Esophagus muscularis mucosa (tissue), 4 donors: ENCODE measurements around the gene FAM193B.

Source experiments
- EP300 ChIP-seq: sonication (generic); formaldehyde crosslinking; IDR thresholded peaks from one replicate; pipeline ENCODE4 v1.6.1; 2017; ENCODE audit warnings: antibody characterized with exemption
- POLR2A ChIP-seq: fragments of 450-650 bp; IDR thresholded peaks from one replicate; pipeline ENCODE4 v1.6.1; 2017; ENCODE audit warnings: antibody characterized with exemption, moderate library complexity, mild to moderate bottlenecking, low read depth
- POLR2AphosphoS5 ChIP-seq, 2 donors: sonication (generic); formaldehyde crosslinking; IDR thresholded peaks; one replicate each; pipeline ENCODE4 v1.6.1; 2017; ENCODE audit warnings: antibody characterized with exemption in 2 of 2
- TF ChIP-seq, protein P1 (sequence below), 3 experiments: fragments of 200-600 bp in 2 of 3; fragments of 450-650 bp in 1 of 3; sonication (generic) in 2 of 3; IDR thresholded peaks; one replicate each; pipeline ENCODE4 v1.5.1; 2017 to 2019; ENCODE audit warnings: antibody characterized with exemption in 3 of 3, mild to moderate bottlenecking in 2 of 3, moderate library complexity in 1 of 3

DNA sequence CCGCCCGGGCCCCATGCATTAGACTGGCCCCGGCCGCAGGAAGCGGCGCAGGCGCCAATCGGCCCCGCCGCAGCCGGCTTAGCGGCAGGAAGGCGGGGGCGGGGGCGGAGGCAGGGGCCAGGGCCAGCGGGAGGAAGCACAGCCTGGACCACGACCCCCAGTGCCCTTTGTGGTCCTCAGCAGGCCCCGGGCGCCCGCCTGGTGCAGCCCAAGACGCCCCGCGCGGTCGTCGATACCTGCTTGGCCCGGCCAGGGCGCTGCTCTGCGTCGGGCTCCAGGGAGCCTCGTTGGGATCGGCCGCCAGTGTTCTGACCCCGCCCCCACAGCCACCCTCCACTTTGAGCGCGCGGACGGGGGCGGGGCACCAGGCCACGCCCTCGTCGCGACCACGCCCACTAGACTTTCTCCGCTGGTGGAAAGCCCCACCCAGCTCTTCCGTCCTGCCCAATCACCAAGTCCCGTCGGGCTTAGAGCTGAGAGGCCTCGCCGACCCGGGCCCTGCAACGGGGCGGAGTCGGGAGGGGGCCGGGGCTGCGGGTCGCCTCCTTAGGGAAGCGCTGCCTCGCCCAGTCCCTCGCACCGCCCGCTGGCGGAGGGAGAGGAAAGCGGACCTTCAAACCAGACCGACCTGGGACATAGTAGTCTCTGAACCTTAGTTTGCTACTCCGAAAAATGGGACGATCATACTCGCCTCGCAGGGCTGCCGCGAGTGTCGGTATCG, 56.9 kb downstream of the FAM193B start, which contains the start of gene PDLIM7:
- TF ChIP-seq, protein P1, sequence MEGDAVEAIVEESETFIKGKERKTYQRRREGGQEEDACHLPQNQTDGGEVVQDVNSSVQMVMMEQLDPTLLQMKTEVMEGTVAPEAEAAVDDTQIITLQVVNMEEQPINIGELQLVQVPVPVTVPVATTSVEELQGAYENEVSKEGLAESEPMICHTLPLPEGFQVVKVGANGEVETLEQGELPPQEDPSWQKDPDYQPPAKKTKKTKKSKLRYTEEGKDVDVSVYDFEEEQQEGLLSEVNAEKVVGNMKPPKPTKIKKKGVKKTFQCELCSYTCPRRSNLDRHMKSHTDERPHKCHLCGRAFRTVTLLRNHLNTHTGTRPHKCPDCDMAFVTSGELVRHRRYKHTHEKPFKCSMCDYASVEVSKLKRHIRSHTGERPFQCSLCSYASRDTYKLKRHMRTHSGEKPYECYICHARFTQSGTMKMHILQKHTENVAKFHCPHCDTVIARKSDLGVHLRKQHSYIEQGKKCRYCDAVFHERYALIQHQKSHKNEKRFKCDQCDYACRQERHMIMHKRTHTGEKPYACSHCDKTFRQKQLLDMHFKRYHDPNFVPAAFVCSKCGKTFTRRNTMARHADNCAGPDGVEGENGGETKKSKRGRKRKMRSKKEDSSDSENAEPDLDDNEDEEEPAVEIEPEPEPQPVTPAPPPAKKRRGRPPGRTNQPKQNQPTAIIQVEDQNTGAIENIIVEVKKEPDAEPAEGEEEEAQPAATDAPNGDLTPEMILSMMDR (IDR thresholded peaks at IDR 0.05): peak in 1 of 3 experiments; percentile 34
- TF ChIP-seq EP300 (no peak), POLR2A (peak; percentile 87), POLR2AphosphoS5 (IDR thresholded peaks at IDR 0.05) (peak in 1 of 2 donors; percentile 91)
